HepG2 (cell line): Measurements from ENCODE around the gene SPOP. TPM values are rescaled to one million over a fixed set of nuclear protein-coding genes. Genes with fewer than 3 reads are reported as not detected.

Source experiments
- ETV6 ChIP-seq: sonication (generic); formaldehyde crosslinking; conservative IDR thresholded peaks from 2 replicates; pipeline ENCODE4 v1.4.0; 2020; ENCODE audit warnings: missing genetic modification reagents
- HNRNPK ChIP-seq: fragments of 200-400 bp; formaldehyde crosslinking; IDR thresholded peaks from 2 replicates; pipeline ENCODE4 v1.6.1; 2018; ENCODE audit warnings: low read length, low read depth, moderate library complexity, mild to moderate bottlenecking; ENCODE audit not compliant: poor library complexity, severe bottlenecking
- HOXA7 ChIP-seq: sonication (generic); formaldehyde crosslinking; IDR thresholded peaks from 2 replicates; pipeline ENCODE4 v1.8.1; 2022; ENCODE audit warnings: mild to moderate bottlenecking, missing genetic modification reagents, moderate library complexity
- IRF2 ChIP-seq: IDR thresholded peaks from 2 replicates; pipeline ENCODE4 v1.6.1; 2018; ENCODE audit warnings: missing genetic modification reagents, missing compliant biosample characterization
- KDM6A ChIP-seq: IDR thresholded peaks from 2 replicates; pipeline ENCODE4 v1.6.1; 2016; ENCODE audit warnings: low read depth
- KLF11 ChIP-seq: IDR thresholded peaks from 2 replicates; pipeline ENCODE4 v1.6.1; 2016; ENCODE audit warnings: missing compliant biosample characterization
- MAZ ChIP-seq, 2 experiments: sonication (generic) in 1 of 2; formaldehyde crosslinking in 1 of 2; IDR thresholded peaks; 2 replicates each; pipeline versions ENCODE4 v1.5.0 to v1.6.1; 2012 to 2020; ENCODE audit warnings: low read depth in 2 of 2, mild to moderate bottlenecking in 2 of 2, borderline replicate concordance in 1 of 2, improper control_type of control experiment in 1 of 2, low read length in 1 of 2, missing genetic modification reagents in 1 of 2, moderate library complexity in 1 of 2
- NPAS2 ChIP-seq: sonication (generic); formaldehyde crosslinking; IDR thresholded peaks from 2 replicates; pipeline ENCODE4 v1.8.0; 2022; ENCODE audit warnings: mild to moderate bottlenecking, missing genetic modification reagents, borderline replicate concordance
- RARG ChIP-seq: sonication (generic); formaldehyde crosslinking; IDR thresholded peaks from 2 replicates; pipeline ENCODE4 v1.4.0; 2020; ENCODE audit warnings: low read depth, mild to moderate bottlenecking, missing genetic modification reagents
- RBM39 ChIP-seq: fragments of 200-400 bp; formaldehyde crosslinking; IDR thresholded peaks from one replicate; pipeline ENCODE4 v1.6.1; 2018; ENCODE audit warnings: antibody characterized with exemption, mild to moderate bottlenecking, low read depth, low read length; ENCODE audit not compliant: poor library complexity, severe bottlenecking
- ZC3H13 ChIP-seq: sonication (generic); formaldehyde crosslinking; IDR thresholded peaks from 2 replicates; pipeline ENCODE4 v1.8.1; 2023; ENCODE audit warnings: mild to moderate bottlenecking, missing genetic modification reagents, moderate library complexity
- ZNF234 ChIP-seq: sonication (generic); formaldehyde crosslinking; conservative IDR thresholded peaks from 2 replicates; pipeline ENCODE4 v1.5.1; 2020; ENCODE audit warnings: mild to moderate bottlenecking, missing genetic modification reagents
- ZNF326 ChIP-seq: sonication (generic); formaldehyde crosslinking; IDR thresholded peaks from 2 replicates; pipeline ENCODE4 v1.4.0; 2020; ENCODE audit warnings: missing genetic modification reagents, borderline replicate concordance
- ZNF329 ChIP-seq: sonication (generic); formaldehyde crosslinking; IDR thresholded peaks from 2 replicates; pipeline ENCODE4 v1.9.0; 2021; ENCODE audit warnings: low read depth, mild to moderate bottlenecking, missing genetic modification reagents
- ZNF558 ChIP-seq: sonication (generic); formaldehyde crosslinking; IDR thresholded peaks from 2 replicates; pipeline ENCODE4 v1.9.0; 2022; ENCODE audit warnings: mild to moderate bottlenecking, missing genetic modification reagents, borderline replicate concordance
- ZNF678 ChIP-seq: sonication (generic); formaldehyde crosslinking; IDR thresholded peaks from 2 replicates; pipeline ENCODE4 v1.4.0; 2020; ENCODE audit warnings: mild to moderate bottlenecking, missing genetic modification reagents
- ZNF891 ChIP-seq: sonication (generic); formaldehyde crosslinking; IDR thresholded peaks from 2 replicates; pipeline ENCODE4 v1.5.0; 2020; ENCODE audit warnings: mild to moderate bottlenecking, missing genetic modification reagents
- polyA plus RNA-seq, 8 experiments: library from polyadenylated mRNA; depleted of rRNA in 3 of 8; stranded (reverse) in 7 of 8; unstranded in 1 of 8; fragments of >200 nt; fragmentation: Illumina TruSeq in 4 of 8; extraction: Trizol in 4 of 8; gene quantifications; 2 replicates each; pipeline versions ENCODE4 v1.2.1 to v1.2.3, GENCODE V29; 2011 to 2016; ENCODE audit warnings: low read depth in 4 of 8, missing spikeins in 1 of 8, mixed read lengths in 1 of 8; ENCODE audit not compliant: insufficient read depth in 1 of 8
- total RNA-seq, 5 experiments: library from RNA; depleted of rRNA; stranded (reverse); fragments of >200 nt; fragmentation: Illumina TruSeq; extraction: Trizol; gene quantifications; 2 replicates each; pipeline ENCODE4 v1.2.3, GENCODE V29; 2016; ENCODE audit warnings: low read depth in 1 of 5
- TF ChIP-seq, protein P1 (sequence below): sonication (generic); formaldehyde crosslinking; conservative IDR thresholded peaks from 2 replicates; pipeline ENCODE4 v1.8.1; 2023; ENCODE audit warnings: missing genetic modification reagents
- TF ChIP-seq, protein P2 (sequence below): sonication (generic); formaldehyde crosslinking; conservative IDR thresholded peaks from 2 replicates; pipeline ENCODE4 v1.4.0; 2020; ENCODE audit warnings: missing genetic modification reagents
- TF ChIP-seq, protein P3 (sequence below): IDR thresholded peaks from 2 replicates; pipeline ENCODE4 v1.6.1; 2016; ENCODE audit warnings: mild to moderate bottlenecking, missing biosample characterization, missing genetic modification reagents
- TF ChIP-seq, protein P4 (sequence below): sonication (generic); formaldehyde crosslinking; IDR thresholded peaks from 2 replicates; pipeline ENCODE4 v1.4.0; 2020; ENCODE audit warnings: low read depth, mild to moderate bottlenecking, missing genetic modification reagents
- TF ChIP-seq, protein P5 (sequence below): sonication (generic); formaldehyde crosslinking; IDR thresholded peaks from 2 replicates; pipeline ENCODE4 v1.5.0; 2020; ENCODE audit warnings: missing genetic modification reagents

SPOP gene
- total and polyA plus RNA-seq, 2 of the 13 experiments (the other 11 are each of a cell fraction or from before 2014, with no cell fraction given): 52.8 to 60.8 TPM

DNA sequence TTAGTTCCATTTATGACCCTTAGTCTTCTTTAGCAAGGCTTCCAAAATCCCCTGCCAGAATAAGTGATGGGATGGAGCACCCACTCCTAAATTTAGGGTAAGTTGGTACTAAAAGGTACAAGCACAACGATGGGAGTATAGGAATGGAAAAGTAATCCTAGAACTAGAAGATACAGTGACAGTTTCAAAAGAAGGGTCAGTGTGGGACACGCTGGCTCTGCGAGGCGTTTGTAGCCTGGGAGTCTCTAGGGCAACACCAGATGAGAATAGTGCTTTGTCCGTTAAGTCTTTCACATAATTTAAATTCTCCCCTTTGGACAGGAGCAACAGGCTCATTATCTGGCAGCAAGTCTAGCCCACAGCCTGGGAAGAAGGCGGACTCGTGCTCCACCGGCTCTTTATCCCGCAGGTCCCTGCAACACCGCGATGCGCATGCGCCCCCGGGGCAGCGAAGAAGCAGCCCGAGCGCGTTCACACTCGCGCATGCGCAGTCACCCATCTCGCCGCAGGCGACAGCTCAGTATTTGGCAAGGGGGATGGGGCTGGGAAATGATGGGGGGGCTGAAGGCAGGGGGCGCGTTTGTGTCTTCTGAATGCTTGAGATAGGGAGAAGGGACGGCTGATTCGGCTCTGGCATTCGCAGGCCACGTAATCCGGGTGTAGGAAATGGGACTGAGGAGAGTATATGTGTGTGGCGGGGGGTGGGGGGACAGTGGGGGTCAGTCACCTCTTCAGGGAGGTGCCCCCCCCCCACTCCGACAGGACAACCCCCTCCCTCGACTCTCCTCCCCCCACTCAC lies 564 bp downstream of the SPOP start (continued):
- TF ChIP-seq ETV6: no peak; the same call in 1 of the 2 replicates
- TF ChIP-seq ZNF329 (CRISPR knock-in tag): no peak
- 0 out of 2 replicates have a peak, but pooled peaks have one; percentile 8 for TF ChIP-seq ZC3H13 (CRISPR knock-in tag)
- TF ChIP-seq, protein P1, sequence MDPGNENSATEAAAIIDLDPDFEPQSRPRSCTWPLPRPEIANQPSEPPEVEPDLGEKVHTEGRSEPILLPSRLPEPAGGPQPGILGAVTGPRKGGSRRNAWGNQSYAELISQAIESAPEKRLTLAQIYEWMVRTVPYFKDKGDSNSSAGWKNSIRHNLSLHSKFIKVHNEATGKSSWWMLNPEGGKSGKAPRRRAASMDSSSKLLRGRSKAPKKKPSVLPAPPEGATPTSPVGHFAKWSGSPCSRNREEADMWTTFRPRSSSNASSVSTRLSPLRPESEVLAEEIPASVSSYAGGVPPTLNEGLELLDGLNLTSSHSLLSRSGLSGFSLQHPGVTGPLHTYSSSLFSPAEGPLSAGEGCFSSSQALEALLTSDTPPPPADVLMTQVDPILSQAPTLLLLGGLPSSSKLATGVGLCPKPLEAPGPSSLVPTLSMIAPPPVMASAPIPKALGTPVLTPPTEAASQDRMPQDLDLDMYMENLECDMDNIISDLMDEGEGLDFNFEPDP: no peak
- TF ChIP-seq RBM39: peak; percentile 6
- no peak for TF ChIP-seq IRF2 (CRISPR knock-in tag)
- no peak for TF ChIP-seq NPAS2 (CRISPR knock-in tag)
- TF ChIP-seq, protein P2, sequence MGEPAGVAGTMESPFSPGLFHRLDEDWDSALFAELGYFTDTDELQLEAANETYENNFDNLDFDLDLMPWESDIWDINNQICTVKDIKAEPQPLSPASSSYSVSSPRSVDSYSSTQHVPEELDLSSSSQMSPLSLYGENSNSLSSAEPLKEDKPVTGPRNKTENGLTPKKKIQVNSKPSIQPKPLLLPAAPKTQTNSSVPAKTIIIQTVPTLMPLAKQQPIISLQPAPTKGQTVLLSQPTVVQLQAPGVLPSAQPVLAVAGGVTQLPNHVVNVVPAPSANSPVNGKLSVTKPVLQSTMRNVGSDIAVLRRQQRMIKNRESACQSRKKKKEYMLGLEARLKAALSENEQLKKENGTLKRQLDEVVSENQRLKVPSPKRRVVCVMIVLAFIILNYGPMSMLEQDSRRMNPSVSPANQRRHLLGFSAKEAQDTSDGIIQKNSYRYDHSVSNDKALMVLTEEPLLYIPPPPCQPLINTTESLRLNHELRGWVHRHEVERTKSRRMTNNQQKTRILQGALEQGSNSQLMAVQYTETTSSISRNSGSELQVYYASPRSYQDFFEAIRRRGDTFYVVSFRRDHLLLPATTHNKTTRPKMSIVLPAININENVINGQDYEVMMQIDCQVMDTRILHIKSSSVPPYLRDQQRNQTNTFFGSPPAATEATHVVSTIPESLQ (CRISPR knock-in tag): no peak
- no peak; the same call in 1 of the 2 replicates for TF ChIP-seq ZNF891 (CRISPR knock-in tag)
- TF ChIP-seq, protein P3, sequence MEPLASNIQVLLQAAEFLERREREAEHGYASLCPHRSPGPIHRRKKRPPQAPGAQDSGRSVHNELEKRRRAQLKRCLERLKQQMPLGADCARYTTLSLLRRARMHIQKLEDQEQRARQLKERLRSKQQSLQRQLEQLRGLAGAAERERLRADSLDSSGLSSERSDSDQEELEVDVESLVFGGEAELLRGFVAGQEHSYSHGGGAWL (CRISPR knock-in tag): 0 out of 2 replicates have a peak, but pooled peaks have one; percentile 10
- no peak for TF ChIP-seq KDM6A (CRISPR knock-in tag)
- no peak for TF ChIP-seq HOXA7 (CRISPR knock-in tag)
- TF ChIP-seq, protein P4, sequence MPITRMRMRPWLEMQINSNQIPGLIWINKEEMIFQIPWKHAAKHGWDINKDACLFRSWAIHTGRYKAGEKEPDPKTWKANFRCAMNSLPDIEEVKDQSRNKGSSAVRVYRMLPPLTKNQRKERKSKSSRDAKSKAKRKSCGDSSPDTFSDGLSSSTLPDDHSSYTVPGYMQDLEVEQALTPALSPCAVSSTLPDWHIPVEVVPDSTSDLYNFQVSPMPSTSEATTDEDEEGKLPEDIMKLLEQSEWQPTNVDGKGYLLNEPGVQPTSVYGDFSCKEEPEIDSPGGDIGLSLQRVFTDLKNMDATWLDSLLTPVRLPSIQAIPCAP (CRISPR knock-in tag): no peak
- no peak for TF ChIP-seq ZNF234 (CRISPR knock-in tag)
- TF ChIP-seq ZNF558 (CRISPR knock-in tag): no peak
- TF ChIP-seq ZNF326: no peak
- TF ChIP-seq, protein P5, sequence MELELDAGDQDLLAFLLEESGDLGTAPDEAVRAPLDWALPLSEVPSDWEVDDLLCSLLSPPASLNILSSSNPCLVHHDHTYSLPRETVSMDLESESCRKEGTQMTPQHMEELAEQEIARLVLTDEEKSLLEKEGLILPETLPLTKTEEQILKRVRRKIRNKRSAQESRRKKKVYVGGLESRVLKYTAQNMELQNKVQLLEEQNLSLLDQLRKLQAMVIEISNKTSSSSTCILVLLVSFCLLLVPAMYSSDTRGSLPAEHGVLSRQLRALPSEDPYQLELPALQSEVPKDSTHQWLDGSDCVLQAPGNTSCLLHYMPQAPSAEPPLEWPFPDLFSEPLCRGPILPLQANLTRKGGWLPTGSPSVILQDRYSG (CRISPR knock-in tag): no peak; the same call in 1 of the 2 replicates
- no peak; the same call in none of the 2 replicates for TF ChIP-seq ZNF678 (CRISPR knock-in tag)
- TF ChIP-seq KLF11 (CRISPR knock-in tag): 0 out of 2 replicates have a peak, but pooled peaks have one; percentile 13
- no peak for TF ChIP-seq HNRNPK
- TF ChIP-seq MAZ (IDR thresholded peaks at IDR 0.05; ENCODE audit: borderline replicate concordance, low read depth, low read length): no peak
- no peak for TF ChIP-seq MAZ (CRISPR knock-in tag; IDR thresholded peaks at IDR 0.05; ENCODE audit: low read depth)
- TF ChIP-seq RARG (CRISPR knock-in tag): peak; percentile 82; the same call in 1 of the 2 replicates
